ENCODE data around the gene PARVA. TPM values are rescaled to one million over a fixed set of nuclear protein-coding genes. Genes with fewer than 3 reads are reported as not detected.
A peak's percentile ranks its signal among the peaks of the same experiment; 100 is the strongest.

The PARVA gene
- total RNA-seq, 1 donor from 2014 or later = 15.0 TPM

GRCh38 chr11:12411806-12412727, 34.7 kb downstream of the PARVA start:
- peak overlapping the region; percentile 17 for H3K4me3 Mint-ChIP-seq (ENCODE audit: unreplicated experiment)
- H3K27me3 Mint-ChIP-seq (ENCODE audit: unreplicated experiment) = peaks cover 2% of the 10 kb centered on the region
- peak; percentile 83 for TF ChIP-seq CTCF (IDR thresholded peaks at IDR 0.05; ENCODE audit: partially characterized antibody, unreplicated experiment)
- no peaks in the 10 kb centered on the region for H3K36me3 Mint-ChIP-seq (ENCODE audit: unreplicated experiment)
- peaks cover 37% of the 10 kb centered on the region for H3K4me1 Mint-ChIP-seq (ENCODE audit: low read depth, unreplicated experiment)
- peak overlapping the region; percentile 65 for H3K27ac Mint-ChIP-seq (ENCODE audit: unreplicated experiment)
- peaks cover 3% of the 10 kb centered on the region for H3K9me3 Mint-ChIP-seq (ENCODE audit: unreplicated experiment)
- peak; percentile 86 for DNase-seq

GRCh38 chr11:12413141-12414052, 36.0 kb downstream of the PARVA start:
- Mint-ChIP-seq H3K4me1 (ENCODE audit: low read depth, unreplicated experiment) (peaks cover 39% of the 10 kb centered on the region), H3K4me3 (ENCODE audit: unreplicated experiment) (no peak overlapping the region), H3K27me3 (ENCODE audit: unreplicated experiment) (peaks cover 2% of the 10 kb centered on the region), H3K27ac (ENCODE audit: unreplicated experiment) (no peak overlapping the region), H3K36me3 (ENCODE audit: unreplicated experiment) (no peaks in the 10 kb centered on the region), H3K9me3 (ENCODE audit: unreplicated experiment) (peaks cover 3% of the 10 kb centered on the region)
- DNase-seq = no peak
- no peak for TF ChIP-seq CTCF (IDR thresholded peaks at IDR 0.05; ENCODE audit: partially characterized antibody, unreplicated experiment)

- H3K27ac Mint-ChIP-seq (ENCODE audit: unreplicated experiment) = peak overlapping the region; percentile 64
These were observed 37.2 kb downstream of the PARVA start for GRCh38 chr11:12414611-12415010.

GRCh38 chr11:12415342-12415966, 38.1 kb downstream of the PARVA start:
- TF ChIP-seq CTCF (IDR thresholded peaks at IDR 0.05; ENCODE audit: partially characterized antibody, unreplicated experiment) = no peak
- no peaks in the 10 kb centered on the region for H3K27me3 Mint-ChIP-seq (ENCODE audit: unreplicated experiment)
- peak overlapping the region; percentile 64 for H3K27ac Mint-ChIP-seq (ENCODE audit: unreplicated experiment)
- H3K4me3 Mint-ChIP-seq (ENCODE audit: unreplicated experiment) = no peak overlapping the region
- no peak for DNase-seq
- peaks cover 3% of the 10 kb centered on the region for H3K9me3 Mint-ChIP-seq (ENCODE audit: unreplicated experiment)
- no peaks in the 10 kb centered on the region for H3K36me3 Mint-ChIP-seq (ENCODE audit: unreplicated experiment)
- peaks cover 36% of the 10 kb centered on the region for H3K4me1 Mint-ChIP-seq (ENCODE audit: low read depth, unreplicated experiment)

More at GRCh38 chr11:12414611-12415010, 37.2 kb downstream of the PARVA start:
- Mint-ChIP-seq H3K4me1 (ENCODE audit: low read depth, unreplicated experiment) (peaks cover 36% of the 10 kb centered on the region), H3K27me3 (ENCODE audit: unreplicated experiment) (no peaks in the 10 kb centered on the region), H3K36me3 (ENCODE audit: unreplicated experiment) (no peaks in the 10 kb centered on the region), H3K9me3 (ENCODE audit: unreplicated experiment) (peaks cover 3% of the 10 kb centered on the region), H3K4me3 (ENCODE audit: unreplicated experiment) (peak overlapping the region; percentile 42)
- no peak for DNase-seq
- no peak for TF ChIP-seq CTCF (IDR thresholded peaks at IDR 0.05; ENCODE audit: partially characterized antibody, unreplicated experiment)
